Keratinocyte (primary cell): ENCODE data around the gene BACH1. TPM values are rescaled to one million over a fixed set of nuclear protein-coding genes. Genes with fewer than 3 reads are reported as not detected.

Experiments used
- DNase-seq: peaks from one replicate; pipeline ENCODE4 v3.0.0-alpha.2; 2011; ENCODE audit warnings: low read depth, missing footprints, low spot score
- FAIRE-seq: peaks from 2 replicates; lab custom pipeline; 2011; peaks lifted over from hg19 to GRCh38; lab: Jason Lieb, UNC
- H2AFZ ChIP-seq: 2 replicates; pipeline ENCODE4 v1.6.0; 2012; ENCODE audit warnings: low read length, control low read depth, inconsistent platforms; ENCODE audit not compliant: control insufficient read depth
- H3K27ac ChIP-seq: 2 replicates; pipeline ENCODE4 v1.5.1; 2011; ENCODE audit warnings: low read length; ENCODE audit not compliant: control insufficient read depth, insufficient read depth
- H3K27me3 ChIP-seq: 3 replicates; pipeline ENCODE4 v1.6.0; 2011; ENCODE audit warnings: low read length; ENCODE audit not compliant: control insufficient read depth, insufficient read depth; ENCODE audit errors: extremely low read depth
- H3K36me3 ChIP-seq, 2 experiments: 2 replicates in 1 of 2; 3 replicates in 1 of 2; pipeline ENCODE4 v1.5.1; 2011; ENCODE audit warnings: low read length in 2 of 2, mild to moderate bottlenecking in 1 of 2; ENCODE audit not compliant: control insufficient read depth in 2 of 2, insufficient read depth in 2 of 2; ENCODE audit errors: extremely low read depth in 1 of 2
- H3K4me1 ChIP-seq: 3 replicates; pipeline ENCODE4 v1.5.1; 2011; ENCODE audit warnings: low read length; ENCODE audit not compliant: control insufficient read depth, insufficient read depth; ENCODE audit errors: extremely low read depth
- H3K4me2 ChIP-seq: 3 replicates; pipeline ENCODE4 v1.6.0; 2011; ENCODE audit warnings: low read depth, low read length; ENCODE audit not compliant: control insufficient read depth, insufficient read depth; ENCODE audit errors: extremely low read depth
- H3K4me3 ChIP-seq, 3 experiments: fragments of 200-600 bp in 1 of 3; sonication (generic) in 1 of 3; 2 replicates in 2 of 3; 3 replicates in 1 of 3; pipeline ENCODE4 v1.5.1; 2011 to 2016; ENCODE audit warnings: low read length in 3 of 3, mild to moderate bottlenecking in 3 of 3, control low read depth in 2 of 3, inconsistent platforms in 1 of 3, low read depth in 1 of 3, mixed read lengths in 1 of 3, mixed run types in 1 of 3, moderate library complexity in 1 of 3; ENCODE audit not compliant: control insufficient read depth in 2 of 3, insufficient read depth in 2 of 3; ENCODE audit errors: extremely low read depth in 1 of 3
- H3K79me2 ChIP-seq: 2 replicates; pipeline ENCODE4 v1.6.0; 2012; ENCODE audit warnings: low read length; ENCODE audit not compliant: control insufficient read depth, insufficient read depth
- H3K9ac ChIP-seq: 3 replicates; pipeline ENCODE4 v1.6.0; 2011; ENCODE audit warnings: low read length; ENCODE audit not compliant: control insufficient read depth, insufficient read depth; ENCODE audit errors: extremely low read depth
- H3K9me1 ChIP-seq: 3 replicates; pipeline ENCODE4 v1.6.0; 2011; ENCODE audit warnings: low read length; ENCODE audit not compliant: control insufficient read depth, insufficient read depth; ENCODE audit errors: extremely low read depth
- H3K9me3 ChIP-seq: 2 replicates; pipeline ENCODE4 v1.5.1; 2012; ENCODE audit warnings: low read depth, low read length; ENCODE audit not compliant: control insufficient read depth
- H4K20me1 ChIP-seq: 3 replicates; pipeline ENCODE4 v1.6.0; 2011; ENCODE audit warnings: low read length; ENCODE audit not compliant: control insufficient read depth, insufficient read depth; ENCODE audit errors: extremely low read depth
- EZH2 ChIP-seq: IDR thresholded peaks from one replicate; pipeline ENCODE4 v1.6.1; 2012; ENCODE audit warnings: inconsistent platforms, mild to moderate bottlenecking, low read length, moderate library complexity
- dilution Hi-C: fragments of 300-500 bp; cut with MboI; formaldehyde crosslinking; loops from one replicate; pipeline ENCODE4 v1.7.0; 2020; ENCODE audit warnings: low sequenced_read_pairs; ENCODE audit not compliant: extremely low pct_ligation_motif_present
- polyA plus RNA-seq, 5 experiments: library from polyadenylated mRNA; depleted of rRNA in 3 of 5; stranded (reverse) in 3 of 5; stranded (forward) in 1 of 5; unstranded in 1 of 5; fragments of >200 nt; gene quantifications; 1 replicate in 1 of 5; 2 replicates in 3 of 5; 3 replicates in 1 of 5; pipeline versions ENCODE4 v1.2.1 to v1.2.3, GENCODE V29; 2011 to 2012; ENCODE audit warnings: missing spikeins in 2 of 5, low read depth in 1 of 5, low replicate concordance in 1 of 5
- TF ChIP-seq, protein P1 (sequence below), 3 experiments: IDR thresholded peaks in 1 of 3; conservative IDR thresholded peaks in 1 of 3; optimal IDR thresholded peaks in 1 of 3; 2 replicates in 2 of 3; 3 replicates in 1 of 3; pipeline versions ENCODE3 to v1.5.1; 2011; ENCODE audit warnings: low read length in 3 of 3, mild to moderate bottlenecking in 3 of 3, moderate library complexity in 2 of 3, control low read depth in 1 of 3, inconsistent platforms in 1 of 3; ENCODE audit not compliant: insufficient read depth in 2 of 3; ENCODE audit errors: extremely low read depth in 1 of 3

The BACH1 gene
- polyA plus RNA-seq, 1 donor (not counting 4 experiments of a cell fraction or from before 2014, with no cell fraction given) = 33.1 TPM

GRCh38 chr21:29305068-29305467 is 6.3 kb downstream of the BACH1 start:
- H3K27ac ChIP-seq = no peak overlapping the region
- H2AFZ ChIP-seq = no peak overlapping the region
- no peaks in the 10 kb centered on the region for H3K9me3 ChIP-seq
- peaks cover 13% of the 10 kb centered on the region for H4K20me1 ChIP-seq
- H3K4me3 ChIP-seq = no peak overlapping the region
- H3K9me1 ChIP-seq = no peaks in the 10 kb centered on the region
- peak overlapping the region; percentile 29 for H3K4me2 ChIP-seq
- peaks cover 98% of the 10 kb centered on the region for H3K79me2 ChIP-seq
- TF ChIP-seq, protein P1, sequence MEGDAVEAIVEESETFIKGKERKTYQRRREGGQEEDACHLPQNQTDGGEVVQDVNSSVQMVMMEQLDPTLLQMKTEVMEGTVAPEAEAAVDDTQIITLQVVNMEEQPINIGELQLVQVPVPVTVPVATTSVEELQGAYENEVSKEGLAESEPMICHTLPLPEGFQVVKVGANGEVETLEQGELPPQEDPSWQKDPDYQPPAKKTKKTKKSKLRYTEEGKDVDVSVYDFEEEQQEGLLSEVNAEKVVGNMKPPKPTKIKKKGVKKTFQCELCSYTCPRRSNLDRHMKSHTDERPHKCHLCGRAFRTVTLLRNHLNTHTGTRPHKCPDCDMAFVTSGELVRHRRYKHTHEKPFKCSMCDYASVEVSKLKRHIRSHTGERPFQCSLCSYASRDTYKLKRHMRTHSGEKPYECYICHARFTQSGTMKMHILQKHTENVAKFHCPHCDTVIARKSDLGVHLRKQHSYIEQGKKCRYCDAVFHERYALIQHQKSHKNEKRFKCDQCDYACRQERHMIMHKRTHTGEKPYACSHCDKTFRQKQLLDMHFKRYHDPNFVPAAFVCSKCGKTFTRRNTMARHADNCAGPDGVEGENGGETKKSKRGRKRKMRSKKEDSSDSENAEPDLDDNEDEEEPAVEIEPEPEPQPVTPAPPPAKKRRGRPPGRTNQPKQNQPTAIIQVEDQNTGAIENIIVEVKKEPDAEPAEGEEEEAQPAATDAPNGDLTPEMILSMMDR (optimal IDR thresholded peaks at IDR 0.05 in 1 of 3, IDR thresholded peaks at IDR 0.05 in 1 of 3, conservative IDR thresholded peaks at IDR 0.05 in 1 of 3; ENCODE audit: extremely low read depth in 1 of 3, insufficient read depth in 2 of 3, low read length in 3 of 3) = no peak
- TF ChIP-seq EZH2 = no peak
- H3K4me1 ChIP-seq = peaks cover 52% of the 10 kb centered on the region
- H3K9ac ChIP-seq = no peak overlapping the region
- FAIRE-seq (no peak), DNase-seq (no peak)
- no peaks in the 10 kb centered on the region for H3K27me3 ChIP-seq
- H3K36me3 ChIP-seq = peaks cover 0 to 8% of the 10 kb centered on the region in 2 experiments
- dilution Hi-C loops = no loop called here

DNA sequence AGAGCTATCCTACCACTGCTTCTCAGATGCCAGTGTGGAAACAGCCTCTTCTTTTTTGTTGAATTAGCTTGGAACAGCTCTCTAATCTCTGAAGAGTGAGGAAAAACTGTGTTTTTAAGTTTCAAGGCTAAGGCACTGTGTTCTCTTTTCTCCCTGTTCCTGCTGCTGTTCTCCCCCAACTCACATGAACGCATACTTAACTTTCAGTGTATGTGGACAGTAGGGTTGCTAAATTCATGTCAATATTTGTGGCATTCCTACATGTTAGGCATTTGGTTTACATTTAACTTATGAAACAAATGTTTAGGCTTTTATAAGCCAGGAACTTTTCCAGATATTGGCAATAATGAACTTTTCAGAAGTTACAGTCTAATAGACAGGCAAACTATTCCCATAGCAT is 6.8 kb downstream of the BACH1 start:
- no peak for DNase-seq
- peak overlapping the region; percentile 10 for H3K27ac ChIP-seq
- H2AFZ ChIP-seq = no peak overlapping the region
- H3K4me3 ChIP-seq = no peak overlapping the region
- peak overlapping the region; percentile 29 for H3K4me2 ChIP-seq
- H3K9me3 ChIP-seq = no peaks in the 10 kb centered on the region
- peak; percentile 39 for FAIRE-seq
- H3K27me3 ChIP-seq = no peaks in the 10 kb centered on the region
- peaks cover 3 to 8% of the 10 kb centered on the region in 2 experiments for H3K36me3 ChIP-seq
- peaks cover 99% of the 10 kb centered on the region for H3K79me2 ChIP-seq
- TF ChIP-seq, protein P1 (optimal IDR thresholded peaks at IDR 0.05 in 1 of 3, IDR thresholded peaks at IDR 0.05 in 1 of 3, conservative IDR thresholded peaks at IDR 0.05 in 1 of 3; ENCODE audit: extremely low read depth in 1 of 3, insufficient read depth in 2 of 3, low read length in 3 of 3) = no peak
- TF ChIP-seq EZH2 = no peak
- peaks cover 12% of the 10 kb centered on the region for H4K20me1 ChIP-seq
- no peak overlapping the region for H3K9ac ChIP-seq
- H3K4me1 ChIP-seq = peaks cover 52% of the 10 kb centered on the region
- dilution Hi-C loops = no loop called here
- no peaks in the 10 kb centered on the region for H3K9me1 ChIP-seq
